Measurements from ENCODE around the gene STAG1. TPM values are rescaled to one million over a fixed set of nuclear protein-coding genes. Genes with fewer than 3 reads are reported as not detected.

Gene STAG1
- total and polyA plus RNA-seq, 2 of the 13 experiments (the other 11 are each of a cell fraction or from before 2014, with no cell fraction given), result 6.2 to 25.9 TPM

DNA sequence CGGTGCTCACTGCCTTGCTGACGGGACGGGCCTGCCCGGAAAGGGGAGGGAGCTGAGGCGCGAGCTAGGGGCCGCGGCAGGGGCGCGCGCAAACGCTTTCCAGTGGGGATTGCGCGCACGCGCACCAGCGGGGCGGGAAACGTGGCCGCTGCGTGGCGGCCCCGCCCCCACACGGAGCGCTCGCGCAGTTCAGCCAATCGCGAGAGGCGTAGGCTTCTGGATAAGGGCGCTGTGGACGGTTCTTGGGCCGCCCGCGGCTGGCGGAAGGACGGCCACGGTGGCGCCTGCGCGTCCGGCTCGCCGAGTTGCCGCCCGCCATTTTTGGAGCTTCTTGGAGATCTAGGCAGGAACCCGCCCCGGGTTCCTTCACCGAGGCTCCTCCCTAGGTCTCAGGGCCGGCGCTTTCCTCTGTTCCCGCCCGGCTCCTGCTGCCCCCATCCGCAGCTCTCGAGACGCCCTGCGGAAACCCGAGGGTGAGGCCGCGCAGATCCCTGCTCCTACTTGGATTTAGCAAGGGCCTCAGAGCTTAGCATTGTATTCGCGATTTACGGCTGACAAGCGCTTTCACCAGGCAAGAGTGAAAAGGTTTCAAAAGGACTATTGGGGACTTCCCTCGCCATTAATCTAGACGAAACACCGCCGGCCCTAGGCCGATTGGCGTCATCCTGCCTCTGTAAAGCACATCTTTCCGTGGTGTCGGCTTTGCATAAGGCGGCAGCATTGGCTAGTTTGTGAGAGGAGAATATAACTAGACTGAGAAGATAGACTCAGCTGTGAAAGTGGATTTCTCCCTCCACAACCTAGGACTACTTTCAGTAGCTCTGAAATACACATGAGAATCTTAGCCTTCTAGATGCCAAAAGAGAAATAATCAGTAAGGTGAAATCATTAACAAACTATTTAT, 496 bp upstream of the STAG1 start (continued):
- TF ChIP-seq, protein P1, sequence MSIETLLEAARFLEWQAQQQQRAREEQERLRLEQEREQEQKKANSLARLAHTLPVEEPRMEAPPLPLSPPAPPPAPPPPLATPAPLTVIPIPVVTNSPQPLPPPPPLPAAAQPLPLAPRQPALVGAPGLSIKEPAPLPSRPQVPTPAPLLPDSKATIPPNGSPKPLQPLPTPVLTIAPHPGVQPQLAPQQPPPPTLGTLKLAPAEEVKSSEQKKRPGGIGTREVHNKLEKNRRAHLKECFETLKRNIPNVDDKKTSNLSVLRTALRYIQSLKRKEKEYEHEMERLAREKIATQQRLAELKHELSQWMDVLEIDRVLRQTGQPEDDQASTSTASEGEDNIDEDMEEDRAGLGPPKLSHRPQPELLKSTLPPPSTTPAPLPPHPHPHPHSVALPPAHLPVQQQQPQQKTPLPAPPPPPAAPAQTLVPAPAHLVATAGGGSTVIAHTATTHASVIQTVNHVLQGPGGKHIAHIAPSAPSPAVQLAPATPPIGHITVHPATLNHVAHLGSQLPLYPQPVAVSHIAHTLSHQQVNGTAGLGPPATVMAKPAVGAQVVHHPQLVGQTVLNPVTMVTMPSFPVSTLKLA (IDR thresholded peaks at IDR 0.05), result peak; percentile 53
- TF ChIP-seq TCF7 (IDR thresholded peaks at IDR 0.05; ENCODE audit: low read depth) (no peak), ZNF749 (CRISPR knock-in tag; IDR thresholded peaks at IDR 0.05; ENCODE audit: borderline replicate concordance) (peak; percentile 88; the same call in 1 of the 2 replicates), NFKBIZ (CRISPR knock-in tag; IDR thresholded peaks at IDR 0.05) (peak; percentile 67; the same call in 1 of the 2 replicates), GATA4 (IDR thresholded peaks at IDR 0.05; ENCODE audit: borderline replicate concordance, low read depth) (no peak; the same call in 1 of the 2 replicates), ZNF333 (CRISPR knock-in tag; IDR thresholded peaks at IDR 0.05; ENCODE audit: borderline replicate concordance) (peak; percentile 81), ARNT2 (CRISPR knock-in tag; IDR thresholded peaks at IDR 0.05; ENCODE audit: low read depth) (peak; percentile 82; the same call in 1 of the 2 replicates), ZNF883 (CRISPR knock-in tag; IDR thresholded peaks at IDR 0.05; ENCODE audit: not compliant biosample characterization) (peak; percentile 87), ISL2 (CRISPR knock-in tag; IDR thresholded peaks at IDR 0.05) (peak; percentile 67), ZNF547 (CRISPR knock-in tag; IDR thresholded peaks at IDR 0.05) (peak; percentile 87; the same call in 1 of the 2 replicates), RFXANK (CRISPR knock-in tag; IDR thresholded peaks at IDR 0.05) (peak; percentile 53; the same call in 1 of the 2 replicates), AKAP8 (CRISPR knock-in tag; IDR thresholded peaks at IDR 0.05) (peak; percentile 99), SOX13 (IDR thresholded peaks at IDR 0.05) (0 out of 2 replicates have a peak, but pooled peaks have one; percentile 14), SOX13 (CRISPR knock-in tag; conservative IDR thresholded peaks at IDR 0.05 in 1 of 2, IDR thresholded peaks at IDR 0.05 in 1 of 2) (peak in 1 of 2 experiments; percentile 77; a peak in 2 of 4 replicates), ZNF282 (IDR thresholded peaks at IDR 0.05; ENCODE audit: partially characterized antibody) (no peak)
- TF ChIP-seq, protein P2, sequence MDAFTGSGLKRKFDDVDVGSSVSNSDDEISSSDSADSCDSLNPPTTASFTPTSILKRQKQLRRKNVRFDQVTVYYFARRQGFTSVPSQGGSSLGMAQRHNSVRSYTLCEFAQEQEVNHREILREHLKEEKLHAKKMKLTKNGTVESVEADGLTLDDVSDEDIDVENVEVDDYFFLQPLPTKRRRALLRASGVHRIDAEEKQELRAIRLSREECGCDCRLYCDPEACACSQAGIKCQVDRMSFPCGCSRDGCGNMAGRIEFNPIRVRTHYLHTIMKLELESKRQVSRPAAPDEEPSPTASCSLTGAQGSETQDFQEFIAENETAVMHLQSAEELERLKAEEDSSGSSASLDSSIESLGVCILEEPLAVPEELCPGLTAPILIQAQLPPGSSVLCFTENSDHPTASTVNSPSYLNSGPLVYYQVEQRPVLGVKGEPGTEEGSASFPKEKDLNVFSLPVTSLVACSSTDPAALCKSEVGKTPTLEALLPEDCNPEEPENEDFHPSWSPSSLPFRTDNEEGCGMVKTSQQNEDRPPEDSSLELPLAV (CRISPR knock-in tag; conservative IDR thresholded peaks at IDR 0.05; ENCODE audit: low read depth), result no peak
- TF ChIP-seq, protein P3, sequence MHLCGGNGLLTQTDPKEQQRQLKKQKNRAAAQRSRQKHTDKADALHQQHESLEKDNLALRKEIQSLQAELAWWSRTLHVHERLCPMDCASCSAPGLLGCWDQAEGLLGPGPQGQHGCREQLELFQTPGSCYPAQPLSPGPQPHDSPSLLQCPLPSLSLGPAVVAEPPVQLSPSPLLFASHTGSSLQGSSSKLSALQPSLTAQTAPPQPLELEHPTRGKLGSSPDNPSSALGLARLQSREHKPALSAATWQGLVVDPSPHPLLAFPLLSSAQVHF (CRISPR knock-in tag; IDR thresholded peaks at IDR 0.05), result peak; percentile 95
- TF ChIP-seq, protein P4, sequence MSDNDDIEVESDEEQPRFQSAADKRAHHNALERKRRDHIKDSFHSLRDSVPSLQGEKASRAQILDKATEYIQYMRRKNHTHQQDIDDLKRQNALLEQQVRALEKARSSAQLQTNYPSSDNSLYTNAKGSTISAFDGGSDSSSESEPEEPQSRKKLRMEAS (IDR thresholded peaks at IDR 0.05), result peak; percentile 86
- TF ChIP-seq, protein P5, sequence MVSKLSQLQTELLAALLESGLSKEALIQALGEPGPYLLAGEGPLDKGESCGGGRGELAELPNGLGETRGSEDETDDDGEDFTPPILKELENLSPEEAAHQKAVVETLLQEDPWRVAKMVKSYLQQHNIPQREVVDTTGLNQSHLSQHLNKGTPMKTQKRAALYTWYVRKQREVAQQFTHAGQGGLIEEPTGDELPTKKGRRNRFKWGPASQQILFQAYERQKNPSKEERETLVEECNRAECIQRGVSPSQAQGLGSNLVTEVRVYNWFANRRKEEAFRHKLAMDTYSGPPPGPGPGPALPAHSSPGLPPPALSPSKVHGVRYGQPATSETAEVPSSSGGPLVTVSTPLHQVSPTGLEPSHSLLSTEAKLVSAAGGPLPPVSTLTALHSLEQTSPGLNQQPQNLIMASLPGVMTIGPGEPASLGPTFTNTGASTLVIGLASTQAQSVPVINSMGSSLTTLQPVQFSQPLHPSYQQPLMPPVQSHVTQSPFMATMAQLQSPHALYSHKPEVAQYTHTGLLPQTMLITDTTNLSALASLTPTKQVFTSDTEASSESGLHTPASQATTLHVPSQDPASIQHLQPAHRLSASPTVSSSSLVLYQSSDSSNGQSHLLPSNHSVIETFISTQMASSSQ (IDR thresholded peaks at IDR 0.05; ENCODE audit: low read depth), result no peak
- TF ChIP-seq, protein P5 (CRISPR knock-in tag; IDR thresholded peaks at IDR 0.05; ENCODE audit: borderline replicate concordance), result peak; percentile 7; the same call in 1 of the 2 replicates

Data from HepG2 (cell line).